GM10248 (cell line): ENCODE measurements around the gene HYAL1.

Source experiments
- CTCF ChIA-PET: fragments of 300-600 bp; sonication (Branson Sonifier 250); formaldehyde crosslinking; extraction: SDS; loops from one replicate; lab custom pipeline; 2021; ENCODE audit warnings: antibody characterized with exemption; lab: Yijun Ruan, JAX
- POLR2A ChIA-PET: fragments of 350-650 bp; sonication (Branson Sonifier 250); formaldehyde crosslinking; extraction: SDS; loops from one replicate; lab custom pipeline; 2020; ENCODE audit warnings: antibody characterized with exemption; lab: Yijun Ruan, JAX
- DNase-seq: peaks from one replicate; pipeline ENCODE4 v3.0.0; 2012; ENCODE audit errors: extremely low spot score
- CTCF ChIP-seq: IDR thresholded peaks from 2 replicates; pipeline ENCODE4 v1.5.1; 2012; ENCODE audit warnings: mild to moderate bottlenecking, low read depth; ENCODE audit errors: extremely low read depth, missing control alignments, control extremely low read depth

The HYAL1 gene

GRCh38 chr3:50336452-50337174, 33.2 kb upstream of the HYAL1 start:
- ChIA-PET CTCF (interaction anchor here (0.9 to 6.6 kb wide), 17 partner anchors 9 to 1098 kb away, joined by 3 to 55 read pairs (median 4); partner anchors contain the start of genes CYB561D2, HYAL2, HYAL3 and NAA80), POLR2A (interaction anchor here (0.6 to 2.8 kb wide), 7 partner anchors 8 to 45 kb away, joined by 3 to 30 read pairs (median 4); partner anchors contain the start of genes CYB561D2, HYAL3, NAA80 and NPRL2)
- DNase-seq, result no peak
- no peak for TF ChIP-seq CTCF

- CTCF ChIA-PET, result interaction anchor here (1.0 to 2.3 kb wide), 4 partner anchors 10 to 88 kb away, joined by 3 to 12 read pairs (median 5); no protein-coding TSS in a partner anchor
- POLR2A ChIA-PET, result no interaction called here
- no peak for DNase-seq
- no peak for TF ChIP-seq CTCF
Observed at GRCh38 chr3:50334339-50335075, 31.1 kb upstream of the HYAL1 start.

GRCh38 chr3:50333744-50334328, 30.5 kb upstream of the HYAL1 start:
- ChIA-PET POLR2A (no interaction called here), CTCF (interaction anchor here (1.0 to 2.3 kb wide), 4 partner anchors 9 to 87 kb away, joined by 3 to 12 read pairs (median 5); no protein-coding TSS in a partner anchor)
- TF ChIP-seq CTCF, result no peak
- no peak for DNase-seq

GRCh38 chr3:50331364-50331907, 28.1 kb upstream of the HYAL1 start:
- ChIA-PET CTCF (interaction anchor here (1.3 to 1.5 kb wide), 2 partner anchors 16 to 71 kb away, joined by 4 read pairs; no protein-coding TSS in a partner anchor), POLR2A (interaction anchor here (0.6 kb wide), 1 partner anchor 937 kb away, joined by 5 read pairs; no protein-coding TSS in a partner anchor)
- DNase-seq, result no peak
- no peak for TF ChIP-seq CTCF

GRCh38 chr3:50330330-50330729, 27.0 kb upstream of the HYAL1 start:
- ChIA-PET POLR2A (no interaction called here), CTCF (interaction anchor here (1.5 to 2.7 kb wide), 2 partner anchors 10 to 17 kb away, joined by 4 to 5 read pairs; no protein-coding TSS in a partner anchor)
- no peak for DNase-seq
- no peak for TF ChIP-seq CTCF
